C4-2B (cell line): ENCODE results near the gene ENOX2.

Experiments used
- CTCF ChIP-seq: fragments of 450-650 bp; conservative IDR thresholded peaks from 2 replicates; pipeline ENCODE4 v1.5.1; 2017; ENCODE audit warnings: mild to moderate bottlenecking
- ZFX ChIP-seq: fragments of 450-650 bp; IDR thresholded peaks from 2 replicates; pipeline ENCODE4 v1.6.1; 2017

- TF ChIP-seq CTCF (no peak), ZFX (no peak)
These were observed 68.2 kb downstream of the ENOX2 start for GRCh38 chrX:130834830-130835229.
